ENCODE measurements around the gene SYT3. TPM values are rescaled to one million over a fixed set of nuclear protein-coding genes. Genes with fewer than 3 reads are reported as not detected.

SYT3 gene
- total RNA-seq, 2 donors from 2014 or later: 0.33 to 0.52 TPM

GRCh38 chr19:50657222-50657669, 17.6 kb upstream of the SYT3 start:
- H3K36me3 ChIP-seq (replicated peaks in 1 of 2; ENCODE audit: insufficient read depth in 1 of 2, low read depth in 2 of 2): no peaks in the 10 kb centered on the region
- H3K27ac ChIP-seq: no peak overlapping the region
- DNase-seq (no peak), ATAC-seq (no peak)
- H3K4me3 ChIP-seq: no peak overlapping the region
- peaks cover 0 to 14% (median 0%) of the 10 kb centered on the region in 3 donors for H3K9me3 ChIP-seq
- peaks cover 13% of the 10 kb centered on the region for H3K4me1 ChIP-seq
- 42 to 46% methylated on average over 6 of the region's 6 CpGs for whole genome bisulfite sequencing, 2 donors
- TF ChIP-seq CTCF (IDR thresholded peaks at IDR 0.05) (no peak), POLR2A (IDR thresholded peaks at IDR 0.05) (no peak)
- intact Hi-C loops (cut with DNase I): no loop called here
- H3K27me3 ChIP-seq: peaks cover 0 to 20% of the 10 kb centered on the region in 2 donors

GRCh38 chr19:50654882-50655281, 15.2 kb upstream of the SYT3 start:
- peaks cover 13% of the 10 kb centered on the region for H3K4me1 ChIP-seq
- ATAC-seq: no peak
- intact Hi-C loops (cut with DNase I): no loop called here
- TF ChIP-seq CTCF (IDR thresholded peaks at IDR 0.05) (no peak), POLR2A (IDR thresholded peaks at IDR 0.05) (no peak)
- H3K27ac ChIP-seq: no peak overlapping the region
- H3K9me3 ChIP-seq: peaks cover 0 to 14% (median 0%) of the 10 kb centered on the region in 3 donors
- no peaks in the 10 kb centered on the region for H3K36me3 ChIP-seq (replicated peaks in 1 of 2; ENCODE audit: insufficient read depth in 1 of 2, low read depth in 2 of 2)
- no peak overlapping the region for H3K4me3 ChIP-seq
- H3K27me3 ChIP-seq: peaks cover 0 to 15% of the 10 kb centered on the region in 2 donors
- DNase-seq: no peak

GRCh38 chr19:50652722-50653121, 13.0 kb upstream of the SYT3 start:
- ATAC-seq: no peak
- Histone ChIP-seq H3K4me1 (no peaks in the 10 kb centered on the region), H3K4me3 (no peak overlapping the region), H3K9me3 (peaks cover 0 to 14% (median 0%) of the 10 kb centered on the region in 3 donors), H3K27me3 (peaks cover 0 to 2% of the 10 kb centered on the region in 2 donors), H3K36me3 (replicated peaks in 1 of 2; ENCODE audit: insufficient read depth in 1 of 2, low read depth in 2 of 2) (no peaks in the 10 kb centered on the region), H3K27ac (no peak overlapping the region)
- TF ChIP-seq POLR2A (IDR thresholded peaks at IDR 0.05) (no peak), CTCF (IDR thresholded peaks at IDR 0.05) (no peak)
- no peak for DNase-seq
- WGBS, 2 donors: 74 to 82% methylated on average over 6 of the region's 6 CpGs
- intact Hi-C loops (cut with DNase I): no loop called here

- ATAC-seq: no peak
- Histone ChIP-seq H3K27ac (no peak overlapping the region), H3K4me3 (no peak overlapping the region), H3K36me3 (replicated peaks in 1 of 2; ENCODE audit: insufficient read depth in 1 of 2, low read depth in 2 of 2) (no peaks in the 10 kb centered on the region), H3K9me3 (peaks cover 0 to 14% (median 0%) of the 10 kb centered on the region in 3 donors), H3K27me3 (no peaks in the 10 kb centered on the region), H3K4me1 (no peaks in the 10 kb centered on the region)
- intact Hi-C loops (cut with DNase I): no loop called here
- WGBS, 2 donors: 66 to 71% methylated on average over 2 of the region's 2 CpGs
- DNase-seq: no peak
- TF ChIP-seq CTCF (IDR thresholded peaks at IDR 0.05) (no peak), POLR2A (IDR thresholded peaks at IDR 0.05) (no peak)
Measured at GRCh38 chr19:50651174-50651573, 11.5 kb upstream of the SYT3 start.
